GM12865 (cell line): Measurements from ENCODE around the gene STPG2.

Experiments used
- DNase-seq: peaks from one replicate; pipeline ENCODE4 v3.0.0; 2010; ENCODE audit warnings: low read depth
- H3K4me3 ChIP-seq: 2 replicates; pipeline ENCODE4 v1.5.1; 2011; ENCODE audit warnings: mild to moderate bottlenecking, low read depth, low read length, control low read depth
- CTCF ChIP-seq: IDR thresholded peaks from 2 replicates; pipeline ENCODE4 v1.5.1; 2011; ENCODE audit warnings: low read length, control low read depth, low read depth, inconsistent platforms; ENCODE audit not compliant: insufficient read depth; ENCODE audit errors: missing control alignments

The STPG2 gene

GRCh38 chr4:97664741-97665140 is 478.5 kb downstream of the STPG2 start:
- no peak for TF ChIP-seq CTCF
- no peak for DNase-seq
- H3K4me3 ChIP-seq: no peak overlapping the region

GRCh38 chr4:97662133-97662532 is 481.1 kb downstream of the STPG2 start:
- TF ChIP-seq CTCF: no peak
- no peak for DNase-seq
- no peak overlapping the region for H3K4me3 ChIP-seq

GRCh38 chr4:97656044-97656720 is 487.1 kb downstream of the STPG2 start:
- no peak for TF ChIP-seq CTCF
- no peak for DNase-seq
- no peak overlapping the region for H3K4me3 ChIP-seq

GRCh38 chr4:97653701-97654100 is 489.6 kb downstream of the STPG2 start:
- TF ChIP-seq CTCF: no peak
- no peak for DNase-seq
- H3K4me3 ChIP-seq: no peak overlapping the region

- no peak for DNase-seq
- H3K4me3 ChIP-seq: no peak overlapping the region
- TF ChIP-seq CTCF: no peak
These were observed 496.3 kb downstream of the STPG2 start for GRCh38 chr4:97646997-97647396.

GRCh38 chr4:97645071-97645821 is 498.0 kb downstream of the STPG2 start:
- no peak for DNase-seq
- no peak overlapping the region for H3K4me3 ChIP-seq
- no peak for TF ChIP-seq CTCF
